ENCODE data around the gene NUMBL.
"Not testable (repeated sequence)": the region's sequence is repeated elsewhere in the genome, so short reads cannot be mapped to it uniquely, and the experiment has no call there.

NUMBL gene

GRCh38 chr19:40690050-40690692 is at the start of gene NUMBL:
NUMBL (minus strand) TSS chr19:40690651; CDS start chr19:40690483, 168 bp downstream.
- H3K27me3 Mint-ChIP-seq (ENCODE audit: low read depth): no peaks in the 10 kb centered on the region
- peak within 1 kb of the TSS; percentile 96 for H3K27ac Mint-ChIP-seq
- H3K4me1 Mint-ChIP-seq (ENCODE audit: low read depth): peaks cover 3% of the 10 kb centered on the region
- H3K36me3 Mint-ChIP-seq (ENCODE audit: low read depth): peaks cover 4% of the 10 kb centered on the region
- peak within 1 kb of the TSS; percentile 92 for H3K4me3 Mint-ChIP-seq
- no peaks in the 10 kb centered on the region for H3K9me3 Mint-ChIP-seq

GRCh38 chr19:40739030-40739839 is 48.8 kb upstream of the NUMBL start:
- Mint-ChIP-seq H3K36me3 (ENCODE audit: low read depth) (peaks cover 18% of the 10 kb centered on the region), H3K4me1 (ENCODE audit: low read depth) (peaks cover 4% of the 10 kb centered on the region), H3K4me3 (no peak overlapping the region), H3K27ac (no peak overlapping the region), H3K9me3 (no peaks in the 10 kb centered on the region), H3K27me3 (ENCODE audit: low read depth) (no peaks in the 10 kb centered on the region)

GRCh38 chr19:40737102-40737644 is 46.7 kb upstream of the NUMBL start:
- Mint-ChIP-seq H3K4me1 (ENCODE audit: low read depth) (peaks cover 6% of the 10 kb centered on the region), H3K36me3 (ENCODE audit: low read depth) (peaks cover 32% of the 10 kb centered on the region), H3K4me3 (no peak overlapping the region), H3K27me3 (ENCODE audit: low read depth) (no peaks in the 10 kb centered on the region), H3K27ac (no peak overlapping the region), H3K9me3 (no peaks in the 10 kb centered on the region)

- H3K27me3 Mint-ChIP-seq (ENCODE audit: low read depth): no peaks in the 10 kb centered on the region
- H3K27ac Mint-ChIP-seq: no peak overlapping the region
- H3K36me3 Mint-ChIP-seq (ENCODE audit: low read depth): peaks cover 32% of the 10 kb centered on the region
Measured at GRCh38 chr19:40736661-40737060, 46.2 kb upstream of the NUMBL start.

GRCh38 chr19:40735013-40735771 is 44.7 kb upstream of the NUMBL start:
- H3K36me3 Mint-ChIP-seq (ENCODE audit: low read depth): peaks cover 40% of the 10 kb centered on the region
- H3K27ac Mint-ChIP-seq: no peak overlapping the region
- no peaks in the 10 kb centered on the region for H3K9me3 Mint-ChIP-seq
- no peak overlapping the region for H3K4me3 Mint-ChIP-seq
- no peaks in the 10 kb centered on the region for H3K27me3 Mint-ChIP-seq (ENCODE audit: low read depth)
- H3K4me1 Mint-ChIP-seq (ENCODE audit: low read depth): peaks cover 6% of the 10 kb centered on the region

More at GRCh38 chr19:40736661-40737060, 46.2 kb upstream of the NUMBL start:
- no peaks in the 10 kb centered on the region for H3K9me3 Mint-ChIP-seq
- no peak overlapping the region for H3K4me3 Mint-ChIP-seq
- peaks cover 6% of the 10 kb centered on the region for H3K4me1 Mint-ChIP-seq (ENCODE audit: low read depth)

- no peak overlapping the region for H3K27ac Mint-ChIP-seq
- peaks cover 37% of the 10 kb centered on the region for H3K36me3 Mint-ChIP-seq (ENCODE audit: low read depth)
- H3K9me3 Mint-ChIP-seq: no peaks in the 10 kb centered on the region
Measured at GRCh38 chr19:40733149-40733548, 42.7 kb upstream of the NUMBL start.

DNA sequence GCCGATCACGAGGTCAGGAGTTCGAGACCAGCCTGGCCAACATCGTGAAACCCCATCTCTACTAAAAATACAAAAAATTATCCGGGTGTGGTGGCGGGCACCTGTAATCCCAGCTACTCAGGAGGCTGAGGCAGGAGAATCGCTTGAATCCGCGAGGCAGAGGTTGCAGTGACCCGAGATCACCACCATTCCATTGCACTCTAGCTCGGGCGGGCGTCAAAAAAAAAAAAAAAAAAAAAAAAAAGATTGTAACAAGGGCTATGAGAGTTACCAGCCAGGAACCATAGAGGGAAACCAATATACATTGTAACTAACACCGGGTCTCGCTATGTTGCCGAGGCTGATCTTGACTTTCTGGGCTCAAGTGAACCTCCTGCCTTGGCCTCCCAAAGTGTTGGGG is 41.9 kb upstream of the NUMBL start:
- H3K9me3 Mint-ChIP-seq; H3K4me3 Mint-ChIP-seq; H3K27me3 Mint-ChIP-seq (ENCODE audit: low read depth); H3K4me1 Mint-ChIP-seq (ENCODE audit: low read depth); H3K27ac Mint-ChIP-seq: not testable (repeated sequence)
- peaks cover 36% of the 10 kb centered on the region for H3K36me3 Mint-ChIP-seq (ENCODE audit: low read depth)

More at GRCh38 chr19:40733149-40733548, 42.7 kb upstream of the NUMBL start:
- Mint-ChIP-seq H3K4me3 (no peak overlapping the region), H3K27me3 (ENCODE audit: low read depth) (no peaks in the 10 kb centered on the region), H3K4me1 (ENCODE audit: low read depth) (peaks cover 2% of the 10 kb centered on the region)

DNA sequence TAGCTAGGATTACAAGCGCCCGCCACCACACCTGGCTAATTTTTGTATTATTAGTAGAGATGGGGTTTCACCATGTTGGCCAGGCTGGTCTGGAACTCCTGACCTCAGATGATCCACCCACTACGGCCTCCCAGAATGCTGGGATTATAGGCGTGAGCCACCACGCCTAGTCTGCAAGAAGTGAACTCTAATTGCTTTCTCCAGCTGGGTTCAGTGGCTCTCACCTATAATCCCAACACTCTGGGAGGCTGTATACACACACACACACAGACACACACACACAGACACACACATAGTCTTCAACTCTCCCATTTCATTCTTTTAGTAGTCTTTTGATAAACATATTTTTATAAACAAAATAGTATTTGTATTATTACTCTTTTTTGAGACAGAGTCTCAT is 39.6 kb upstream of the NUMBL start:
- not testable (repeated sequence) for H3K27ac Mint-ChIP-seq; H3K4me1 Mint-ChIP-seq (ENCODE audit: low read depth); H3K4me3 Mint-ChIP-seq; H3K27me3 Mint-ChIP-seq (ENCODE audit: low read depth); H3K9me3 Mint-ChIP-seq
- H3K36me3 Mint-ChIP-seq (ENCODE audit: low read depth): peaks cover 33% of the 10 kb centered on the region

GRCh38 chr19:40726279-40726678 is 35.8 kb upstream of the NUMBL start:
- H3K27me3 Mint-ChIP-seq (ENCODE audit: low read depth): no peaks in the 10 kb centered on the region
- H3K27ac Mint-ChIP-seq: no peak overlapping the region
- H3K4me3 Mint-ChIP-seq: no peak overlapping the region
- H3K9me3 Mint-ChIP-seq: no peaks in the 10 kb centered on the region
- H3K36me3 Mint-ChIP-seq (ENCODE audit: low read depth): peaks cover 35% of the 10 kb centered on the region
- peaks cover 13% of the 10 kb centered on the region for H3K4me1 Mint-ChIP-seq (ENCODE audit: low read depth)

GRCh38 chr19:40724855-40725254 is 34.4 kb upstream of the NUMBL start:
- Mint-ChIP-seq H3K9me3 (no peaks in the 10 kb centered on the region), H3K27ac (peak overlapping the region; percentile 46), H3K4me1 (ENCODE audit: low read depth) (peaks cover 26% of the 10 kb centered on the region), H3K4me3 (no peak overlapping the region), H3K27me3 (ENCODE audit: low read depth) (no peaks in the 10 kb centered on the region), H3K36me3 (ENCODE audit: low read depth) (peaks cover 34% of the 10 kb centered on the region)

DNA sequence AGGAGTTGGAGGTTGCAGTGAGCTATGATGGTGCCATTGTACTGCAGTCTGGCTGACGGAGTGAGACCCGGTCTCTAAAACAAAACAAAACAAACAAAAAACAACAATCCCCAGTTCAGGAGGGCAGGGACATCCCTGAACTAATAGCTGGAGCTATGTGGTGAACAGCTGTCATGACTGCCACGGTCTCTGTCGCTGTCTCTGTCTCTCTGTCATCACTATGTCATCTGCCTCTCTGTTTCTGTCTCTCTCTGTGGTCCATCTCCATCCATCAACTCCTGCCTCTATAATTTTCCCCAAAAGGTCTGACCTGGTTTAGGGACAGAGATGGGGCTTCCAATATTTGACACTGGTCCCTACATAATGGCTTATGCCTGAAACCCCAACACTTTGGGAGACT is 33.9 kb upstream of the NUMBL start:
- H3K36me3 Mint-ChIP-seq (ENCODE audit: low read depth): peaks cover 34% of the 10 kb centered on the region
- no peak overlapping the region for H3K4me3 Mint-ChIP-seq
- H3K4me1 Mint-ChIP-seq (ENCODE audit: low read depth): peaks cover 28% of the 10 kb centered on the region
- no peak overlapping the region for H3K27ac Mint-ChIP-seq
- H3K27me3 Mint-ChIP-seq (ENCODE audit: low read depth): no peaks in the 10 kb centered on the region
- no peaks in the 10 kb centered on the region for H3K9me3 Mint-ChIP-seq

DNA sequence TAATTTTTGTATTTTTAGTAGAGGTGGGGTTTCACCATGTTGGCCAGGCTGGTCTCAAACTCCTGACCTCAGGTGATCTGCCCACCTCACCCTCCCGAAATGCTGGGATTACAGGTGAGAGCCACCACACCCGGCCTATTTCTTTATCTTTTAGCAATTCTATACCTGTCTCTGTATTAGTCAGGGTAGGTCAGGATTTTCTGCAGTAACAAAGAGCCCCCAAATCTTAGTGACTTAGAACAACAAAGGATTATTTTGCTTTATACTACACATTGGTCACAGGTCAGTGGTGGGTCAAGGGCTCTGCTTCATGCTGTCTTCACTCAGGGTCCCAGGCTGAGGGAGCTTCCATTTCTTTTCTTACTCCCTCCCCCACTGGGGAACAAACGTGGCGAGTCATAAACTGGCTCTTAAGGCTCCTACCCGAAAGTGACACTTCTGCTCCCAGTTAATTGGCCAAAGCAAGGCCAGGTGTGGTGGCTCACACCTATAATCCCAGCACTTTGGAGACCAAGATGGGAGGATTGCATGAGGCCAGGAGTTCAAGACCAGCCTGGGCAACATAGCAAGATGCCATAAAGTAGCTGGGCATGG is 33.3 kb upstream of the NUMBL start:
- no peaks in the 10 kb centered on the region for H3K9me3 Mint-ChIP-seq
- H3K4me1 Mint-ChIP-seq (ENCODE audit: low read depth): peaks cover 29% of the 10 kb centered on the region
- H3K27ac Mint-ChIP-seq: no peak overlapping the region
- H3K4me3 Mint-ChIP-seq: no peak overlapping the region
- H3K27me3 Mint-ChIP-seq (ENCODE audit: low read depth): no peaks in the 10 kb centered on the region
- H3K36me3 Mint-ChIP-seq (ENCODE audit: low read depth): peaks cover 34% of the 10 kb centered on the region

GRCh38 chr19:40721936-40722661 is 31.6 kb upstream of the NUMBL start:
- peaks cover 36% of the 10 kb centered on the region for H3K4me1 Mint-ChIP-seq (ENCODE audit: low read depth)
- no peak overlapping the region for H3K27ac Mint-ChIP-seq
- H3K9me3 Mint-ChIP-seq: no peaks in the 10 kb centered on the region
- H3K36me3 Mint-ChIP-seq (ENCODE audit: low read depth): peaks cover 31% of the 10 kb centered on the region
- no peak overlapping the region for H3K4me3 Mint-ChIP-seq
- no peaks in the 10 kb centered on the region for H3K27me3 Mint-ChIP-seq (ENCODE audit: low read depth)

GRCh38 chr19:40721140-40721486 is 30.7 kb upstream of the NUMBL start:
- no peak overlapping the region for H3K27ac Mint-ChIP-seq
- peak overlapping the region; percentile 49 for H3K4me3 Mint-ChIP-seq
- H3K4me1 Mint-ChIP-seq (ENCODE audit: low read depth): peaks cover 38% of the 10 kb centered on the region
- H3K9me3 Mint-ChIP-seq: no peaks in the 10 kb centered on the region
- peaks cover 27% of the 10 kb centered on the region for H3K36me3 Mint-ChIP-seq (ENCODE audit: low read depth)
- H3K27me3 Mint-ChIP-seq (ENCODE audit: low read depth): no peaks in the 10 kb centered on the region

Data from T-helper 1 cell treated with Interleukin-12 subunit alpha and Interleukin-12 subunit beta and Interleukin-4 antibody, amounts not matched to agents 30 μg/mL and 1 μg/mL, for 36 hours (primary cell).